Gastroesophageal sphincter (tissue), 4 donors: Measurements from ENCODE around the gene PLA2G4B. TPM values are rescaled to one million over a fixed set of nuclear protein-coding genes. Genes with fewer than 3 reads are reported as not detected.

Experiments
- ATAC-seq: fragments of 150-250 bp; one replicate; pipeline ENCODE4 v1.9.1; 2016; ENCODE audit warnings: mild to moderate bottlenecking, moderate library complexity
- H3K27ac ChIP-seq, 4 donors: fragments of 200-600 bp; sonication (generic) in 3 of 4; 1 replicate in 3 of 4; 2 replicates in 1 of 4; pipeline ENCODE4 v1.5.1; 2016 to 2019
- H3K27me3 ChIP-seq: fragments of 200-600 bp; sonication (generic); one replicate; pipeline ENCODE4 v1.5.1; 2019
- H3K36me3 ChIP-seq, 2 donors: fragments of 200-600 bp; sonication (generic); one replicate each; pipeline ENCODE4 v1.5.1; 2019; ENCODE audit warnings: control low read depth in 1 of 2
- H3K4me1 ChIP-seq, 3 donors: fragments of 200-600 bp; sonication (generic); 1 replicate in 2 of 3; 2 replicates in 1 of 3; pipeline ENCODE4 v1.5.1; 2016 to 2019; ENCODE audit warnings: control low read depth in 2 of 3
- H3K4me3 ChIP-seq, 2 donors: fragments of 200-600 bp; sonication (generic); one replicate each; pipeline ENCODE4 v1.5.1; 2019; ENCODE audit warnings: mild to moderate bottlenecking in 1 of 2, moderate library complexity in 1 of 2
- H3K9me3 ChIP-seq, 3 donors: fragments of 200-600 bp; sonication (generic); one replicate each; pipeline ENCODE4 v1.5.1; 2017 to 2019; ENCODE audit warnings: control low read depth in 2 of 3
- CTCF ChIP-seq, 4 experiments: fragments of 200-600 bp in 2 of 4; fragments of 450-650 bp in 2 of 4; sonication (generic) in 1 of 4; IDR thresholded peaks; one replicate each; pipeline ENCODE4 v1.5.1; 2017 to 2019; ENCODE audit warnings: antibody characterized with exemption in 4 of 4, mild to moderate bottlenecking in 2 of 4, moderate library complexity in 2 of 4
- EP300 ChIP-seq: sonication (generic); formaldehyde crosslinking; IDR thresholded peaks from one replicate; pipeline ENCODE4 v1.6.1; 2017; ENCODE audit warnings: antibody characterized with exemption, mild to moderate bottlenecking
- POLR2A ChIP-seq, 2 donors: fragments of 450-650 bp; IDR thresholded peaks; one replicate each; pipeline ENCODE4 v1.6.1; 2017; ENCODE audit warnings: antibody characterized with exemption in 2 of 2, mild to moderate bottlenecking in 2 of 2, moderate library complexity in 1 of 2
- POLR2AphosphoS5 ChIP-seq: sonication (generic); formaldehyde crosslinking; IDR thresholded peaks from one replicate; pipeline ENCODE4 v1.6.1; 2017; ENCODE audit warnings: antibody characterized with exemption
- WGBS, 2 donors: methylation state at CpG; one replicate each; pipeline ENCODE4 v1.1.5; 2018; ENCODE audit warnings: low coverage in 1 of 2; 5-methylcytosine and 5-hydroxymethylcytosine counted together
- total RNA-seq, 4 donors: library from RNA; depleted of rRNA; stranded (reverse); fragments of >200 nt; gene quantifications; one replicate each; pipeline ENCODE4 v1.1.0, GENCODE V29; 2016

The PLA2G4B gene
- total RNA-seq, 4 donors from 2014 or later = 2.5 to 7.0 (median 3.6) TPM

- Histone ChIP-seq H3K27me3 (no peaks in the 10 kb centered on the region), H3K36me3 (no peaks in the 10 kb centered on the region), H3K9me3 (no peaks in the 10 kb centered on the region), H3K4me3 (no peak overlapping the region), H3K27ac (peak overlapping the region; percentile 31 to 82 (median 65)), H3K4me1 (peaks cover 29 to 75% (median 39%) of the 10 kb centered on the region in 3 donors)
- peak; percentile 37 for ATAC-seq
- TF ChIP-seq POLR2A (IDR thresholded peaks at IDR 0.05) (no peak), POLR2AphosphoS5 (no peak), EP300 (no peak), CTCF (IDR thresholded peaks at IDR 0.05) (no peak)
- 31% methylated on average over 3 of the region's 5 CpGs; no CpG with 5 or more reads in 1 of the 2 donors for WGBS, 2 donors
Observed at GRCh38 chr15:41790756-41791546, 47.7 kb upstream of the PLA2G4B start.

- TF ChIP-seq POLR2A (IDR thresholded peaks at IDR 0.05) (no peak), CTCF (IDR thresholded peaks at IDR 0.05) (no peak), EP300 (no peak), POLR2AphosphoS5 (no peak)
- ATAC-seq = no peak
- H3K9me3 ChIP-seq = no peaks in the 10 kb centered on the region
- 87 to 100% methylated on average over 1 to 3 of the region's 4 CpGs for WGBS, 2 donors
- H3K27me3 ChIP-seq = no peaks in the 10 kb centered on the region
- peaks cover 29 to 81% (median 43%) of the 10 kb centered on the region in 3 donors for H3K4me1 ChIP-seq
- no peaks in the 10 kb centered on the region for H3K36me3 ChIP-seq
- H3K27ac ChIP-seq = peak overlapping the region in 3 of 4 donors; percentile 62 to 82 (median 68)
- H3K4me3 ChIP-seq = no peak overlapping the region
Observed at GRCh38 chr15:41791547-41791937, 47.1 kb upstream of the PLA2G4B start.

GRCh38 chr15:41792000-41792637 lies 46.5 kb upstream of the PLA2G4B start:
- peak overlapping the region in 3 of 4 donors; percentile 62 to 82 (median 68) for H3K27ac ChIP-seq
- TF ChIP-seq POLR2AphosphoS5 (no peak), CTCF (IDR thresholded peaks at IDR 0.05) (no peak), EP300 (no peak), POLR2A (IDR thresholded peaks at IDR 0.05) (no peak)
- no peaks in the 10 kb centered on the region for H3K27me3 ChIP-seq
- H3K4me1 ChIP-seq = peaks cover 29 to 87% (median 49%) of the 10 kb centered on the region in 3 donors
- no peak overlapping the region for H3K4me3 ChIP-seq
- WGBS, 2 donors = 51 to 67% methylated on average over 4 to 5 of the region's 5 CpGs
- ATAC-seq = no peak
- H3K9me3 ChIP-seq = no peaks in the 10 kb centered on the region
- no peaks in the 10 kb centered on the region for H3K36me3 ChIP-seq

GRCh38 chr15:41794081-41794480 lies 44.6 kb upstream of the PLA2G4B start:
- Histone ChIP-seq H3K4me1 (peaks cover 23 to 85% (median 44%) of the 10 kb centered on the region in 3 donors), H3K4me3 (no peak overlapping the region), H3K27me3 (no peaks in the 10 kb centered on the region), H3K36me3 (no peaks in the 10 kb centered on the region), H3K27ac (peak overlapping the region in 2 of 4 donors; percentile 20 to 32), H3K9me3 (no peaks in the 10 kb centered on the region)
- 63 to 100% methylated on average over 1 of the region's 4 CpGs for WGBS, 2 donors
- no peak for ATAC-seq
- no peak for TF ChIP-seq POLR2AphosphoS5
- TF ChIP-seq EP300 = no peak
- TF ChIP-seq POLR2A (IDR thresholded peaks at IDR 0.05) = no peak
- no peak for TF ChIP-seq CTCF (IDR thresholded peaks at IDR 0.05)
